ENCODE results near the gene RASSF7. TPM values are rescaled to one million over a fixed set of nuclear protein-coding genes. Genes with fewer than 3 reads are reported as not detected.

RASSF7 gene
- polyA plus RNA-seq, 1 of the 3 experiments (the other 2 are of a cell fraction), result 19.8 TPM

GRCh38 chr11:584287-584686 lies 23.5 kb downstream of the RASSF7 start:
- H3K79me2 ChIP-seq (ENCODE audit: insufficient read depth), result peaks cover 73% of the 10 kb centered on the region
- H3K36me3 ChIP-seq (replicated peaks in 1 of 2; ENCODE audit: control insufficient read depth in 1 of 2, insufficient read depth in 2 of 2, low read length in 1 of 2), result peaks cover 24 to 39% of the 10 kb centered on the region in 2 experiments
- peaks cover 89% of the 10 kb centered on the region for H4K20me1 ChIP-seq (ENCODE audit: insufficient read depth)
- POLR2A ChIA-PET, result no interaction called here
- CTCF ChIA-PET, result interaction anchor here (1.8 kb wide), 1 partner anchor 29 kb away, joined by 5 read pairs; no protein-coding TSS in a partner anchor
- no peak overlapping the region for H2AFZ ChIP-seq (ENCODE audit: low read depth)
- no peak overlapping the region for H3K4me3 ChIP-seq (ENCODE audit: low read depth in 2 of 2, low read length in 1 of 2)
- H3K9me2 ChIP-seq, result no peaks in the 10 kb centered on the region
- no peaks in the 10 kb centered on the region for H3K9me3 ChIP-seq
- peaks cover 12% of the 10 kb centered on the region for H3F3A ChIP-seq (replicated peaks; ENCODE audit: insufficient read depth)
- no peak overlapping the region for H3K4me2 ChIP-seq
- TF ChIP-seq POLR2AphosphoS5 (IDR thresholded peaks at IDR 0.05; ENCODE audit: low read depth, low read length), result no peak
- no peak for TF ChIP-seq TAF1 (IDR thresholded peaks at IDR 0.05; ENCODE audit: borderline replicate concordance, low read depth, low read length)
- no peak for TF ChIP-seq FOSL2 (IDR thresholded peaks at IDR 0.05; ENCODE audit: borderline replicate concordance, low read depth)
- DNase-seq, result no peak
- no peak overlapping the region for H3K9ac ChIP-seq
- H3K4me1 ChIP-seq (ENCODE audit: control insufficient read depth in 1 of 2, insufficient read depth in 2 of 2, low read depth in 1 of 2, low read length in 1 of 2), result peaks cover 0 to 4% of the 10 kb centered on the region in 2 experiments; a peak in 1 of 4 replicates
- 98% methylated on average over 6 of the region's 10 CpGs for WGBS (ENCODE audit: low lambda C conversion rate)
- H3K27ac ChIP-seq (ENCODE audit: low read depth in 2 of 2, low read length in 1 of 2), result no peak overlapping the region
- no peaks in the 10 kb centered on the region for H3K27me3 ChIP-seq (ENCODE audit: insufficient read depth)

GRCh38 chr11:586376-587316 lies 25.9 kb downstream of the RASSF7 start:
- peaks cover 69% of the 10 kb centered on the region for H3K79me2 ChIP-seq (ENCODE audit: insufficient read depth)
- no peaks in the 10 kb centered on the region for H3K9me2 ChIP-seq
- no peaks in the 10 kb centered on the region for H3K4me1 ChIP-seq (ENCODE audit: control insufficient read depth in 1 of 2, insufficient read depth in 2 of 2, low read depth in 1 of 2, low read length in 1 of 2)
- H3K27ac ChIP-seq (ENCODE audit: low read depth in 2 of 2, low read length in 1 of 2), result no peak overlapping the region
- ChIA-PET CTCF (no interaction called here), POLR2A (interaction anchor here (1.0 kb wide), 1 partner anchor 22 kb away, joined by 3 read pairs; no protein-coding TSS in a partner anchor)
- no peaks in the 10 kb centered on the region for H3K9me3 ChIP-seq
- H3K9ac ChIP-seq, result no peak overlapping the region
- H3K4me3 ChIP-seq (ENCODE audit: low read depth in 2 of 2, low read length in 1 of 2), result no peak overlapping the region
- no peak overlapping the region for H2AFZ ChIP-seq (ENCODE audit: low read depth)
- peaks cover 75% of the 10 kb centered on the region for H4K20me1 ChIP-seq (ENCODE audit: insufficient read depth)
- H3F3A ChIP-seq (replicated peaks; ENCODE audit: insufficient read depth), result peaks cover 12% of the 10 kb centered on the region
- H3K4me2 ChIP-seq, result no peak overlapping the region
- 89% methylated on average over 20 of the region's 32 CpGs for WGBS (ENCODE audit: low lambda C conversion rate)
- H3K36me3 ChIP-seq (replicated peaks in 1 of 2; ENCODE audit: control insufficient read depth in 1 of 2, insufficient read depth in 2 of 2, low read length in 1 of 2), result peaks cover 26 to 57% of the 10 kb centered on the region in 2 experiments
- TF ChIP-seq CHD2 (IDR thresholded peaks at IDR 0.05; ENCODE audit: low read length, partially characterized antibody) (no peak), TCF12 (IDR thresholded peaks at IDR 0.05) (no peak), GATA2 (CRISPR knock-in tag; IDR thresholded peaks at IDR 0.05) (no peak), RXRA (IDR thresholded peaks at IDR 0.05; ENCODE audit: borderline replicate concordance, low read depth) (no peak), POLR2AphosphoS5 (IDR thresholded peaks at IDR 0.05; ENCODE audit: low read depth, low read length) (no peak), EZH2phosphoT487 (IDR thresholded peaks at IDR 0.05; ENCODE audit: borderline replicate concordance, low read depth) (no peak), SIN3A (IDR thresholded peaks at IDR 0.05; ENCODE audit: borderline replicate concordance, low read depth, low read length) (no peak), ELF1 (IDR thresholded peaks at IDR 0.05) (no peak), REST (IDR thresholded peaks at IDR 0.05; ENCODE audit: low read depth, low read length) (no peak), FOXJ3 (CRISPR knock-in tag; IDR thresholded peaks at IDR 0.05) (no peak), USF2 (IDR thresholded peaks at IDR 0.05; ENCODE audit: borderline replicate concordance, low read depth, low read length) (no peak), NFIC (IDR thresholded peaks at IDR 0.05; ENCODE audit: borderline replicate concordance) (no peak)
- TF ChIP-seq, protein P1, sequence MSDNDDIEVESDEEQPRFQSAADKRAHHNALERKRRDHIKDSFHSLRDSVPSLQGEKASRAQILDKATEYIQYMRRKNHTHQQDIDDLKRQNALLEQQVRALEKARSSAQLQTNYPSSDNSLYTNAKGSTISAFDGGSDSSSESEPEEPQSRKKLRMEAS (IDR thresholded peaks at IDR 0.05; ENCODE audit: low read depth), result no peak
- TF ChIP-seq, protein P2, sequence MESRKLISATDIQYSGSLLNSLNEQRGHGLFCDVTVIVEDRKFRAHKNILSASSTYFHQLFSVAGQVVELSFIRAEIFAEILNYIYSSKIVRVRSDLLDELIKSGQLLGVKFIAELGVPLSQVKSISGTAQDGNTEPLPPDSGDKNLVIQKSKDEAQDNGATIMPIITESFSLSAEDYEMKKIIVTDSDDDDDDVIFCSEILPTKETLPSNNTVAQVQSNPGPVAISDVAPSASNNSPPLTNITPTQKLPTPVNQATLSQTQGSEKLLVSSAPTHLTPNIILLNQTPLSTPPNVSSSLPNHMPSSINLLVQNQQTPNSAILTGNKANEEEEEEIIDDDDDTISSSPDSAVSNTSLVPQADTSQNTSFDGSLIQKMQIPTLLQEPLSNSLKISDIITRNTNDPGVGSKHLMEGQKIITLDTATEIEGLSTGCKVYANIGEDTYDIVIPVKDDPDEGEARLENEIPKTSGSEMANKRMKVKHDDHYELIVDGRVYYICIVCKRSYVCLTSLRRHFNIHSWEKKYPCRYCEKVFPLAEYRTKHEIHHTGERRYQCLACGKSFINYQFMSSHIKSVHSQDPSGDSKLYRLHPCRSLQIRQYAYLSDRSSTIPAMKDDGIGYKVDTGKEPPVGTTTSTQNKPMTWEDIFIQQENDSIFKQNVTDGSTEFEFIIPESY (IDR thresholded peaks at IDR 0.05; ENCODE audit: borderline replicate concordance, low read depth), result no peak
- DNase-seq, result no peak
- no peaks in the 10 kb centered on the region for H3K27me3 ChIP-seq (ENCODE audit: insufficient read depth)
